ENCODE measurements around the gene UGGT1.

DNA sequence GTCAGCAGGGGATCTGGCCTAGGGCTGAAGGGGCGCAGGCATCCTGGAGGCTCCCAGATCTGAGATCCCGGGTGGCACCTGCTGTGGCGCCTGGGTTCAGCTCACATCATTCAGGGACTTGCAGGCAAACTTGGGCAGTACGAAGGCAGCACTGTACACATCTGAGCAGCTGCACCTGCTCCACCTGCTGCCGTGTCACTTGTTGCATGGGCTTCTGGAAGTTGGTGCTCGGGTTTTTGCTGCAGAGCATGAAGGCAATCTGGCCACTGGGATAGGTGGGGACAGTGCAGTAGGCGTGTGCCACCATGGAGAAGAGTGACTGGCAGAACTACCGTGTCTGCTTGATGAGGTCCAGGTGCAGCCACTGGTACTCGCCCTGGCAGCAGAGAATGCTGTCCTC, 48.6 kb downstream of the UGGT1 start:
- TF ChIP-seq, protein P1, sequence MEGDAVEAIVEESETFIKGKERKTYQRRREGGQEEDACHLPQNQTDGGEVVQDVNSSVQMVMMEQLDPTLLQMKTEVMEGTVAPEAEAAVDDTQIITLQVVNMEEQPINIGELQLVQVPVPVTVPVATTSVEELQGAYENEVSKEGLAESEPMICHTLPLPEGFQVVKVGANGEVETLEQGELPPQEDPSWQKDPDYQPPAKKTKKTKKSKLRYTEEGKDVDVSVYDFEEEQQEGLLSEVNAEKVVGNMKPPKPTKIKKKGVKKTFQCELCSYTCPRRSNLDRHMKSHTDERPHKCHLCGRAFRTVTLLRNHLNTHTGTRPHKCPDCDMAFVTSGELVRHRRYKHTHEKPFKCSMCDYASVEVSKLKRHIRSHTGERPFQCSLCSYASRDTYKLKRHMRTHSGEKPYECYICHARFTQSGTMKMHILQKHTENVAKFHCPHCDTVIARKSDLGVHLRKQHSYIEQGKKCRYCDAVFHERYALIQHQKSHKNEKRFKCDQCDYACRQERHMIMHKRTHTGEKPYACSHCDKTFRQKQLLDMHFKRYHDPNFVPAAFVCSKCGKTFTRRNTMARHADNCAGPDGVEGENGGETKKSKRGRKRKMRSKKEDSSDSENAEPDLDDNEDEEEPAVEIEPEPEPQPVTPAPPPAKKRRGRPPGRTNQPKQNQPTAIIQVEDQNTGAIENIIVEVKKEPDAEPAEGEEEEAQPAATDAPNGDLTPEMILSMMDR (IDR thresholded peaks at IDR 0.05), result no peak
- no peak for TF ChIP-seq POLR2A (IDR thresholded peaks at IDR 0.05)
